ENCODE results near the gene LCN15. TPM values are rescaled to one million over a fixed set of nuclear protein-coding genes. Genes with fewer than 3 reads are reported as not detected.

The LCN15 gene
- total RNA-seq, 1 experiment from 2014 or later = not detected

GRCh38 chr9:136779808-136780207, 15.5 kb upstream of the LCN15 start:
- Histone ChIP-seq H3K4me3 (no peak overlapping the region), H3K27ac (no peak overlapping the region), H3K9me3 (ENCODE audit: insufficient read depth, low read depth) (no peaks in the 10 kb centered on the region), H3K4me1 (replicated peaks; ENCODE audit: insufficient read depth) (no peaks in the 10 kb centered on the region), H3K36me3 (ENCODE audit: low read depth) (no peaks in the 10 kb centered on the region), H2AFZ (no peak overlapping the region), H3F3A (ENCODE audit: insufficient read depth, low read depth) (peaks cover 7% of the 10 kb centered on the region; the same call in 1 of the 2 replicates), H4K20me1 (ENCODE audit: insufficient read depth) (no peaks in the 10 kb centered on the region), H3K4me2 (no peak overlapping the region), H3K9me2 (ENCODE audit: insufficient read depth) (no peaks in the 10 kb centered on the region), H3K27me3 (ENCODE audit: insufficient read depth, low read depth) (peaks cover 42% of the 10 kb centered on the region), H3K79me2 (ENCODE audit: low read depth) (no peaks in the 10 kb centered on the region)
- intact Hi-C loops (cut with micrococcal nuclease; ENCODE audit: unreplicated experiment) = no loop called here
- DNase-seq = no peak
- ChIA-PET CTCF (interaction anchor here (0.5 to 0.6 kb wide), 2 partner anchors 133 to 255 kb away, joined by 3 to 20 read pairs; no protein-coding TSS in a partner anchor), POLR2A (ENCODE audit: unreplicated experiment) (interaction anchor here (0.5 kb wide), 1 partner anchor 53 kb away, joined by 4 read pairs; no protein-coding TSS in a partner anchor)
- BruUV-seq (replicated peaks) = no TSS peak
- TF ChIP-seq, protein P1, sequence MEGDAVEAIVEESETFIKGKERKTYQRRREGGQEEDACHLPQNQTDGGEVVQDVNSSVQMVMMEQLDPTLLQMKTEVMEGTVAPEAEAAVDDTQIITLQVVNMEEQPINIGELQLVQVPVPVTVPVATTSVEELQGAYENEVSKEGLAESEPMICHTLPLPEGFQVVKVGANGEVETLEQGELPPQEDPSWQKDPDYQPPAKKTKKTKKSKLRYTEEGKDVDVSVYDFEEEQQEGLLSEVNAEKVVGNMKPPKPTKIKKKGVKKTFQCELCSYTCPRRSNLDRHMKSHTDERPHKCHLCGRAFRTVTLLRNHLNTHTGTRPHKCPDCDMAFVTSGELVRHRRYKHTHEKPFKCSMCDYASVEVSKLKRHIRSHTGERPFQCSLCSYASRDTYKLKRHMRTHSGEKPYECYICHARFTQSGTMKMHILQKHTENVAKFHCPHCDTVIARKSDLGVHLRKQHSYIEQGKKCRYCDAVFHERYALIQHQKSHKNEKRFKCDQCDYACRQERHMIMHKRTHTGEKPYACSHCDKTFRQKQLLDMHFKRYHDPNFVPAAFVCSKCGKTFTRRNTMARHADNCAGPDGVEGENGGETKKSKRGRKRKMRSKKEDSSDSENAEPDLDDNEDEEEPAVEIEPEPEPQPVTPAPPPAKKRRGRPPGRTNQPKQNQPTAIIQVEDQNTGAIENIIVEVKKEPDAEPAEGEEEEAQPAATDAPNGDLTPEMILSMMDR (conservative IDR thresholded peaks at IDR 0.05) = no peak; the same call in 1 of the 2 replicates
- no peak for TF ChIP-seq EZH2 (IDR thresholded peaks at IDR 0.05; ENCODE audit: low read depth)

GRCh38 chr9:136777359-136777758, 13.0 kb upstream of the LCN15 start:
- TF ChIP-seq, protein P1 (conservative IDR thresholded peaks at IDR 0.05) = no peak
- TF ChIP-seq EZH2 (IDR thresholded peaks at IDR 0.05; ENCODE audit: low read depth) = no peak
- H2AFZ ChIP-seq = no peak overlapping the region
- H3K27ac ChIP-seq = no peak overlapping the region
- no peaks in the 10 kb centered on the region for H3K36me3 ChIP-seq (ENCODE audit: low read depth)
- CTCF ChIA-PET = interaction anchor here (0.5 to 0.8 kb wide), 3 partner anchors 47 to 296 kb away, joined by 4 to 13 read pairs (median 9); no protein-coding TSS in a partner anchor
- H3K4me2 ChIP-seq = peak overlapping the region; percentile 17; the same call in 1 of the 2 replicates
- 0 out of 2 replicates have a peak, but pooled peaks cover 3% of the 10 kb centered on the region for H3F3A ChIP-seq (ENCODE audit: insufficient read depth, low read depth)
- DNase-seq = no peak
- intact Hi-C loops (cut with micrococcal nuclease; ENCODE audit: unreplicated experiment) = no loop called here
- H3K9me3 ChIP-seq (ENCODE audit: insufficient read depth, low read depth) = no peaks in the 10 kb centered on the region
- H3K9me2 ChIP-seq (ENCODE audit: insufficient read depth) = no peaks in the 10 kb centered on the region
- H4K20me1 ChIP-seq (ENCODE audit: insufficient read depth) = no peaks in the 10 kb centered on the region
- BruUV-seq (replicated peaks) = no TSS peak
- H3K79me2 ChIP-seq (ENCODE audit: low read depth) = no peaks in the 10 kb centered on the region
- no peak overlapping the region for H3K4me3 ChIP-seq
- no peaks in the 10 kb centered on the region for H3K4me1 ChIP-seq (replicated peaks; ENCODE audit: insufficient read depth)
- peaks cover 42% of the 10 kb centered on the region for H3K27me3 ChIP-seq (ENCODE audit: insufficient read depth, low read depth)
- POLR2A ChIA-PET (ENCODE audit: unreplicated experiment) = interaction anchor here (0.7 kb wide), 1 partner anchor 140 kb away, joined by 8 read pairs; no protein-coding TSS in a partner anchor

DNA sequence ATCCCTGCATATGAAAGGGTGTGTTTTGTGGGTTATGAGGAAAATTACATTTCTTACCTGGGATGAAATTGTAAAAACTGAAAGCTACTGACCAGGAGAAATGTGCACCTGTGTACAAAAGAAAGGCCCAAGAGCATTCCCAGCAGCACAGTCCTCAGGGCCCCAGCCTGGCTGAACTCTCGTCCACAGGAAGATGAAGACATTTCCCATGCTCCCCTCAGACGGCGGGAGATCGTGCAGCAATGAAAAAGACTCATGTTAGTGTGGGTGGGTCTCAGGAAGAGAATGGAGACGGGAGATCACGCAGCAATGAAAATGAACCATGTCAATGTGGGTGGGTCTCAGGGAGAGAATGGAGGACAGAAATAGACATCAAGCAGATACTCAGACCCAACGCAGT, 12.6 kb upstream of the LCN15 start:
- ChIA-PET CTCF (no interaction called here), POLR2A (ENCODE audit: unreplicated experiment) (interaction anchor here (0.7 kb wide), 1 partner anchor 141 kb away, joined by 8 read pairs; no protein-coding TSS in a partner anchor)
- no peak for TF ChIP-seq EZH2 (IDR thresholded peaks at IDR 0.05; ENCODE audit: low read depth)
- TF ChIP-seq, protein P1 (conservative IDR thresholded peaks at IDR 0.05) = no peak
- Histone ChIP-seq H3K27me3 (ENCODE audit: insufficient read depth, low read depth) (peaks cover 42% of the 10 kb centered on the region), H3K36me3 (ENCODE audit: low read depth) (no peaks in the 10 kb centered on the region), H3K79me2 (ENCODE audit: low read depth) (no peaks in the 10 kb centered on the region), H3K4me1 (replicated peaks; ENCODE audit: insufficient read depth) (no peaks in the 10 kb centered on the region), H3K9me2 (ENCODE audit: insufficient read depth) (no peaks in the 10 kb centered on the region), H3K9me3 (ENCODE audit: insufficient read depth, low read depth) (no peaks in the 10 kb centered on the region), H3F3A (ENCODE audit: insufficient read depth, low read depth) (0 out of 2 replicates have a peak, but pooled peaks cover 3% of the 10 kb centered on the region), H3K4me3 (no peak overlapping the region), H3K27ac (no peak overlapping the region), H2AFZ (no peak overlapping the region), H4K20me1 (ENCODE audit: insufficient read depth) (no peaks in the 10 kb centered on the region), H3K4me2 (no peak overlapping the region; the same call in 1 of the 2 replicates)
- intact Hi-C loops (cut with micrococcal nuclease; ENCODE audit: unreplicated experiment) = no loop called here
- no TSS peak for BruUV-seq (replicated peaks)
- DNase-seq = no peak
